ENCODE measurements around the gene ATP6V1B1.
"Not testable (repeated sequence)": the region's sequence is repeated elsewhere in the genome, so short reads cannot be mapped to it uniquely, and the experiment has no call there.

The ATP6V1B1 gene

DNA sequence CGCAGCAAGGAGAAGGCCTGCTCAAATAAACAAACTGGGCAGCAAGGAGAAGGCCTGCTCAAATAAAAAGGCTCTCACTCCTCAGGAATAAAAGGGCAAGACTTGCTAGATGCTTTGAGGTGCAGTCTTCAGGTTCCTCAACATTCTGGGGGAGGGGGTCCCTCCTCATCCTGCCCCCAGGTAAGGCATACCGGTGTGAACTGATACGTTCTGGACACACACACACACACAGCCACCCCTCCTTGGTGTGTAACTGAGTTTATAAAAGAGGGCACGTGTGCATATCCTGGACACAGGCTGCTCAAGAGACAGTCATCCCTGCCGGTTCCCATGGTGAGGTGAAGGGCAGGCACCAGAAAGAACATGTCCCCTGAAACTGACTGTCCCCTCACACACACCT is 54.5 kb downstream of the ATP6V1B1 start:
- no peak overlapping the region for H3K27ac Mint-ChIP-seq
- peaks cover 5% of the 10 kb centered on the region for H3K36me3 Mint-ChIP-seq
- H3K4me1 Mint-ChIP-seq (ENCODE audit: low read depth) = peaks cover 29% of the 10 kb centered on the region
- H3K4me3 Mint-ChIP-seq = no peak overlapping the region
- H3K9me3 Mint-ChIP-seq (ENCODE audit: low read depth) = no peaks in the 10 kb centered on the region
- no peaks in the 10 kb centered on the region for H3K27me3 Mint-ChIP-seq

DNA sequence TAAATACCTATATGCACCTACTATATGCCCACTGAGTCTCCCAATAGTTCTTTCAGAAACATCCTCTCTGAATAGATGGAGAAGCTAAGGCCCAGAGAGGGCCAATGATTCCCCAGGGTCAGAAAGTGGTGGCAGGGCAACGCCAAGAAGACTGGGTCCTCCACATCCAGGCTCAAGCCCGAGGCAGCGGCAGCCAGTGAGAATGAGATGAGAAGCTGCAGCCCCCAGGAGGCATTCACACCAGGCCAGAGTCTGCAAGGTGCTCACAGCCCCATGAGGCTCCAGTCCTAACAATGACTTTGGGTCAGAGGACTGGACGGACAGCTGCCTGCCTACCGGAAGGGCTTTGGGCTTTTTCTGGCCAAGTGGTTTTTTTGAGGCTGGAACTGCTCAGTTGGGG is 55.4 kb downstream of the ATP6V1B1 start:
- H3K4me1 Mint-ChIP-seq (ENCODE audit: low read depth) = peaks cover 28% of the 10 kb centered on the region
- H3K9me3 Mint-ChIP-seq (ENCODE audit: low read depth) = no peaks in the 10 kb centered on the region
- H3K4me3 Mint-ChIP-seq = no peak overlapping the region
- H3K36me3 Mint-ChIP-seq = peaks cover 2% of the 10 kb centered on the region
- H3K27ac Mint-ChIP-seq = no peak overlapping the region
- no peaks in the 10 kb centered on the region for H3K27me3 Mint-ChIP-seq

DNA sequence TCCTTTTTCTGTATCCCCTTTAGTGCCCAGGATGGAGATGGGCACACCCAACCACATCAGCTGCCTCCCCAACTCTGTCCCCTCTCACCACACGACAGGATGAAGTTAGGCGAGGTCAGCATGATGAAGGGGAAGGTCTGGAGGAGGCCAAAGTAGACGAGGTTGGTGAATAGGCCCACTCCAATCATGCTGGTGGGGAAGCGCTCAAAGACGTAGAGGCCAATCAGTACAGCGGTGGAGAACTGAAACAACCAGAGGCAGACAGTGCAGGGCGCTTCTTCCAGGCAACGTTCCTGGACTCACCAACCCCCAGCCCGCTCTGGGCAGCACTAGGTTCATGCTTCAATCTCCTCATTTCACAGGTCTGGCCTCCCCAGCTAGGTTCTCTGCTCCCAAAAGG is 56.0 kb downstream of the ATP6V1B1 start:
- Mint-ChIP-seq H3K27me3 (no peaks in the 10 kb centered on the region), H3K9me3 (ENCODE audit: low read depth) (no peaks in the 10 kb centered on the region), H3K4me1 (ENCODE audit: low read depth) (peaks cover 28% of the 10 kb centered on the region), H3K27ac (peak overlapping the region; percentile 46), H3K4me3 (peak overlapping the region; percentile 59), H3K36me3 (peaks cover 2% of the 10 kb centered on the region)

DNA sequence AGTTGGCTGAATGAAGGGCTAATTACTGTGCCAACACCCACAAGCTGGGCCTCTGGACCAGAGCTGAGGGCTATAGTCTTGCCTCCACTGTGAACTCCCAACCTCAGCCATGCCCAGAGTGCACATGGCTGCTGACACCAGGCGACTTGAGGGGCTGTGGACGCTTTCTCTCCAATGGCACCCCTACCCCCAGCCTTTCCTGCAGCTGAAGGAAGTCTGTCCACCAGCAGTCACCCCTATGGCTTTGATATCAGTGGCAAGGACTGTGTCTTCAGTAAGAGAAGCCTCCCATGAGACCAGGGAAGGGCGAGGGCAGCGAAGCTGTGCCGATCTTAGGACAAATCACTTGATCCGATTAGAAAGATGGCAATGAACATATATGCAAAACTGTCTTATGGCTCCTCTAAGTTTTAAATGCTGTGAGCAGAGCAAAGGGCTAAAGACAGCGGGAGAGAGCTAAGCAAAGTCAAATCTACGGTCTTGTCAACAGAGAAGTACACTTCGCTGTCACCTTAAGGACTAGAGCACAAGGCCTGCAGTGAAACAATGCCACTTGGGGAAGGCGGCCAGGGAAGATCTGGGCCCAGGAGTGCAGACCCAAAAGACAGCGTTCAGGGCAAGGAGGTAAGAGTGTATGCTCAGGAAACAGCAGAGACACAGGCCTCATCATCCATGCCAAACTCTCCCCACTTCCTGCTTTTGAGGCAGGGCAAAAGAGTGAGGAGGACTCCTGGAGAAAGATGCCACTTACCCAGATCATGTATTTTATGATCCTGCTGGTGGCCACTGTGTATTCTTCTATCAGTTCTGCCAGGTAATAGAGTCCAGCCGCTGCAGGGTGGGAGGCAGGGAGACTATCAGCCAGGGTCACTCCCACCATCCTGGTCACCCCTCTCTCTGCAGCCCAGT is 57.5 kb downstream of the ATP6V1B1 start:
- peak overlapping the region; percentile 96 for H3K27ac Mint-ChIP-seq
- H3K27me3 Mint-ChIP-seq = no peaks in the 10 kb centered on the region
- H3K4me3 Mint-ChIP-seq = peak overlapping the region; percentile 99
- H3K36me3 Mint-ChIP-seq = peaks cover 2% of the 10 kb centered on the region
- H3K9me3 Mint-ChIP-seq (ENCODE audit: low read depth) = no peaks in the 10 kb centered on the region
- peaks cover 28% of the 10 kb centered on the region for H3K4me1 Mint-ChIP-seq (ENCODE audit: low read depth)

DNA sequence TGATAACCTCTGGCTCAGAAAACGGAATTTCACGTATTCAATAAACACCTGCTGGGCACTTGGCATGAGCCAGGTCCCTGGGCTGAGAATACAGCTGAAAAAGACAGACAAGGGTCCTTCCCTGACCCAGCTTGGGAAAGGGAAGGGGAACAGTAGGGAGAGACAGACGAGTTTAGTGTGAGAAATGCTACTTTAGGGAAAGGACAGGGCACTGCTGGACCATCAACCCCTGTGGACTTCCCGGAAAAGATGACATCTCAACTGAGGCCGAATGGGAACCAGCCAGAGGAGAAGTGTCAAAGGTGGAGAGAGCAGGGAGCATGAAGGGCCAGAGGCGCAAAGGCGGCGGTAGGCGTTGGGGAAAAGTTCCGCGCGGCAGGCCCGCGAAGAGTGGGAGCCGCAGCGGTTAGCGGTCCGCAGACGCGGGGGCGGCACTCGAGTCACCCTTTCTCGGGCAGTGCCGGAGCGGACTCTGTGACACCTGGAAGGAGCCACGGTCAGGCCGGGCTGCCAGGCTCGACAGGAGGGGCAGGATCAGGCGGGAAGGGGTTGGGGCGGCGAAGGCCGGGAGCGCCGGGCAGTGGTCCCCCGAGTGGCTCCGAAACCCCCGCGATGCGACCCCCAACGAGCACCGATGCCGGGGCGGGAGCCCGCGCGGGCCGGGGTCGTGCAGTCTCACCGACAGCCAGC is 58.5 kb downstream of the ATP6V1B1 start:
- no peaks in the 10 kb centered on the region for H3K27me3 Mint-ChIP-seq
- H3K36me3 Mint-ChIP-seq = no peaks in the 10 kb centered on the region
- H3K27ac Mint-ChIP-seq = peak overlapping the region; percentile 96
- peak overlapping the region; percentile 99 for H3K4me3 Mint-ChIP-seq
- no peaks in the 10 kb centered on the region for H3K9me3 Mint-ChIP-seq (ENCODE audit: low read depth)
- peaks cover 26% of the 10 kb centered on the region for H3K4me1 Mint-ChIP-seq (ENCODE audit: low read depth)

- Mint-ChIP-seq H3K4me3 (peak within 1 kb of the TSS; percentile 99), H3K27me3 (no peaks in the 10 kb centered on the region), H3K27ac (peak within 1 kb of the TSS; percentile 96), H3K36me3 (no peaks in the 10 kb centered on the region), H3K4me1 (ENCODE audit: low read depth) (peaks cover 28% of the 10 kb centered on the region), H3K9me3 (ENCODE audit: low read depth) (no peaks in the 10 kb centered on the region)
Measured at GRCh38 chr2:70994699-70995425, 59.2 kb downstream of the ATP6V1B1 start, which contains the start of gene TEX261. Gene TEX261, minus strand, starts transcription at chr2:70994873. Its CDS starts 116 bp downstream, at chr2:70994757.

- Mint-ChIP-seq H3K4me3 (peak overlapping the region; percentile 91), H3K27me3 (no peaks in the 10 kb centered on the region), H3K9me3 (ENCODE audit: low read depth) (no peaks in the 10 kb centered on the region), H3K4me1 (ENCODE audit: low read depth) (peaks cover 29% of the 10 kb centered on the region), H3K27ac (peak overlapping the region; percentile 79), H3K36me3 (no peaks in the 10 kb centered on the region)
Measured at GRCh38 chr2:70995426-70995729, 59.7 kb downstream of the ATP6V1B1 start.

DNA sequence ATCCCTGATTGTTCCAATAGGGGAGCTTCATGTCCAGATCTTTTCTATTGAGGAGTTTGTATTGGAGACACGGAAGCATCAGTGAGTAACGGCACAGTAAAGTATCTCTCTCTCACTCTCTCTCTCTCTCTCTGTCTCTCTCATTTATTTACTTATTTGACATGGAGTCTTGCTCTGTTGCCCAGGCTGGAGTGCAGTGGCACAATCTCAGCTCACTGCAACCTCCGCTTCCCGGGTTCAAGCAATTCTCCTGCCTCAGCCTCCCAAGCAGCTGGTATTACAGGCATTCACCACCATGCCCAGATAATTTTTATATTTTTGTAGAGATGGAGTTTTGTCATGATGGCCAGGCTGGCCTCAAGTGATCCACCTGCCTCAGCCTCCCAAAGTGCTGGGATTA is 63.2 kb downstream of the ATP6V1B1 start:
- not testable (repeated sequence) for H3K27me3 Mint-ChIP-seq; H3K36me3 Mint-ChIP-seq; H3K27ac Mint-ChIP-seq; H3K4me3 Mint-ChIP-seq; H3K9me3 Mint-ChIP-seq (ENCODE audit: low read depth)
- peaks cover 18% of the 10 kb centered on the region for H3K4me1 Mint-ChIP-seq (ENCODE audit: low read depth)

DNA sequence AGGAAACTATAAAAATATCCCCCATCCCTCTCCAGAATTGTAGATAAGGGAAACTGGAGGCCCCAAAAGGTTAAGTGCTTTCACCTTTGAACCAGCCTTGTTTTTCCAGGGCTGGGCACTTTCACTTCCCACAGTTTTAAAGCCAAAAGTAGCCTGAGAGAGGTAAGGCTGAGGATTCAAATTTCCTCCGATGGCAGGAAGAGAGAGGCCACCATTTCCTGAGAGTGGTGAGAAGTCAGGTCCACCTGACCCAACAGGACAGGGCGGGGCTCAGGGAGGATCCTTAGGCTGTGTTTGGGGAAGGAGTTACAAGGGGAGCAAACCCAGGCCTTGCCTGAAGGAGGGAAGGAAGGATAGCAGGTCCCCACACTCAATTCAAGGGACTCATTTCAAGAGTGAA is 63.7 kb downstream of the ATP6V1B1 start:
- Mint-ChIP-seq H3K9me3 (ENCODE audit: low read depth) (no peaks in the 10 kb centered on the region), H3K27me3 (no peaks in the 10 kb centered on the region), H3K4me1 (ENCODE audit: low read depth) (peaks cover 18% of the 10 kb centered on the region), H3K27ac (no peak overlapping the region), H3K4me3 (no peak overlapping the region), H3K36me3 (no peaks in the 10 kb centered on the region)

GRCh38 chr2:70999931-71000330 is 64.2 kb downstream of the ATP6V1B1 start:
- not testable (repeated sequence) for H3K4me3 Mint-ChIP-seq; H3K9me3 Mint-ChIP-seq (ENCODE audit: low read depth); H3K36me3 Mint-ChIP-seq; H3K27ac Mint-ChIP-seq; H3K27me3 Mint-ChIP-seq
- peaks cover 18% of the 10 kb centered on the region for H3K4me1 Mint-ChIP-seq (ENCODE audit: low read depth)

- Mint-ChIP-seq H3K27ac (peak overlapping the region; percentile 58), H3K4me1 (ENCODE audit: low read depth) (peaks cover 12% of the 10 kb centered on the region), H3K9me3 (ENCODE audit: low read depth) (no peaks in the 10 kb centered on the region), H3K4me3 (peak overlapping the region; percentile 73), H3K36me3 (no peaks in the 10 kb centered on the region), H3K27me3 (no peaks in the 10 kb centered on the region)
Measured at GRCh38 chr2:71000780-71001591, 65.3 kb downstream of the ATP6V1B1 start.

DNA sequence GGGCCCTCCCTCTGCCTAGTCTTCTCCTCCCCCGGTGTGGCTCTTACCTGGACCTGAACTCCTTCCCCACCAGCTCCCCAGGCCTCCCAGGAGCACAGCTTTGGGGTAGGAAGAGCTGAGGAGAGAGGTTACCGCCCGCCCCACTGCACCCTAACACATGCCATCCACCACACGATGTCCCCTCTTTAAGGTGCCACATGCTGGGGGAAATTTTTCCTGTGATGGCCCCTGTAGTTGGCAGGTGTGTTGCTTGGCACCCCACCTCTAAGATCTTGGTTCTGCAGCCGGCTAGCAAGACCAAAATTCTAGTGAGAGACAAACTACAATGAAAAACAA is 65.9 kb downstream of the ATP6V1B1 start:
- Mint-ChIP-seq H3K9me3 (ENCODE audit: low read depth) (no peaks in the 10 kb centered on the region), H3K4me1 (ENCODE audit: low read depth) (peaks cover 11% of the 10 kb centered on the region), H3K27me3 (no peaks in the 10 kb centered on the region), H3K36me3 (no peaks in the 10 kb centered on the region), H3K4me3 (no peak overlapping the region), H3K27ac (no peak overlapping the region)

- no peaks in the 10 kb centered on the region for H3K27me3 Mint-ChIP-seq
- no peak overlapping the region for H3K4me3 Mint-ChIP-seq
- peaks cover 11% of the 10 kb centered on the region for H3K4me1 Mint-ChIP-seq (ENCODE audit: low read depth)
- H3K9me3 Mint-ChIP-seq (ENCODE audit: low read depth) = no peaks in the 10 kb centered on the region
- no peak overlapping the region for H3K27ac Mint-ChIP-seq
- H3K36me3 Mint-ChIP-seq = no peaks in the 10 kb centered on the region
Measured at GRCh38 chr2:71001981-71002570, 66.4 kb downstream of the ATP6V1B1 start.

GRCh38 chr2:71003396-71003795 is 67.7 kb downstream of the ATP6V1B1 start:
- H3K4me1 Mint-ChIP-seq (ENCODE audit: low read depth) = peaks cover 11% of the 10 kb centered on the region
- no peaks in the 10 kb centered on the region for H3K27me3 Mint-ChIP-seq
- no peak overlapping the region for H3K4me3 Mint-ChIP-seq
- H3K36me3 Mint-ChIP-seq = no peaks in the 10 kb centered on the region
- H3K9me3 Mint-ChIP-seq (ENCODE audit: low read depth) = no peaks in the 10 kb centered on the region
- H3K27ac Mint-ChIP-seq = no peak overlapping the region
